ENCODE measurements around the gene FOXA2. TPM values are rescaled to one million over a fixed set of nuclear protein-coding genes. Genes with fewer than 3 reads are reported as not detected.
A peak's percentile ranks its signal among the peaks of the same experiment; 100 is the strongest.

Gene FOXA2
- total and polyA plus RNA-seq, 2 of the 13 experiments (the other 11 are each of a cell fraction or from before 2014, with no cell fraction given): 8.8 to 12.2 TPM

DNA sequence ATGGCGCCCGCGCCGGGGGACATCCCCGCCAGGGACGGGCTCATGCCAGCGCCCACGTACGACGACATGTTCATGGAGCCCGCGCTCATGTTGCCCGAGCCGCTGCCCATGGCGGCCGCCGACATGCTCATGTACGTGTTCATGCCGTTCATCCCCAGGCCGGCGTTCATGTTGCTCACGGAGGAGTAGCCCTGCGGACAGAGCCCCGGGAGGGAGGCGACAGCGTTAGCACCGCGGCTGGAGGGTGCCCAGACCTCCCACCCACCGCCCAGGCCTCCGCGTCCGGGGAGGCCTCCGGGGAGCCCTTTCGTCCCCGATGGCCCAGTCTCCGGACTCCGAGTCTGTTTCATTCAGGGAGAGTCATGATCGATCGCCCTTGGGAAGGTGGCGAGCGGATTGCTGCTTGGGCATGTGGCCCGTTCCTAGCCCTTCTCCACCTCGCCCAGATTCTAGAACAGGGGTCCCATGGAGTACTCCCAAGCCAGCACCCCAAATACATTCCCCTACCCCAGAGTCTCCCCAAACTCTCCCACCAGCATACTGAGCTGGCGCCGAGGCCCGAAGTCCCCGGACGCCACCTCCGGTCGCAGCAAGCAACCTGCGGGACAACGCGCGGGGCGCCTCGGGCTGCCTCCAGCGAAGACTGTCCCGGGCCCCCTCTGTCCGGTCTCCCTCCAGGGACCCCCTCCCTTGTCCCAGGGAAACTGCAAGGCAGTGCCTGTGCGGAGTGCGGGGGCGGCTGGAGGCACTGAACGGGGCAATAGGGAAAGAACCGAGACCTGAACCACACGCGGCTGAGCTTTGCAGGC lies 1.2 kb downstream of the FOXA2 start (continued):
- TF ChIP-seq, protein P1, sequence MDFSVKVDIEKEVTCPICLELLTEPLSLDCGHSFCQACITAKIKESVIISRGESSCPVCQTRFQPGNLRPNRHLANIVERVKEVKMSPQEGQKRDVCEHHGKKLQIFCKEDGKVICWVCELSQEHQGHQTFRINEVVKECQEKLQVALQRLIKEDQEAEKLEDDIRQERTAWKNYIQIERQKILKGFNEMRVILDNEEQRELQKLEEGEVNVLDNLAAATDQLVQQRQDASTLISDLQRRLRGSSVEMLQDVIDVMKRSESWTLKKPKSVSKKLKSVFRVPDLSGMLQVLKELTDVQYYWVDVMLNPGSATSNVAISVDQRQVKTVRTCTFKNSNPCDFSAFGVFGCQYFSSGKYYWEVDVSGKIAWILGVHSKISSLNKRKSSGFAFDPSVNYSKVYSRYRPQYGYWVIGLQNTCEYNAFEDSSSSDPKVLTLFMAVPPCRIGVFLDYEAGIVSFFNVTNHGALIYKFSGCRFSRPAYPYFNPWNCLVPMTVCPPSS (IDR thresholded peaks at IDR 0.05): no peak
- no peak for TF ChIP-seq DNMT3B (CRISPR knock-in tag; conservative IDR thresholded peaks at IDR 0.05)
- no peak for TF ChIP-seq PPARG (CRISPR knock-in tag; conservative IDR thresholded peaks at IDR 0.05)
- peak; percentile 77 for TF ChIP-seq ZNF558 (CRISPR knock-in tag; IDR thresholded peaks at IDR 0.05; ENCODE audit: borderline replicate concordance)
- TF ChIP-seq, protein P2, sequence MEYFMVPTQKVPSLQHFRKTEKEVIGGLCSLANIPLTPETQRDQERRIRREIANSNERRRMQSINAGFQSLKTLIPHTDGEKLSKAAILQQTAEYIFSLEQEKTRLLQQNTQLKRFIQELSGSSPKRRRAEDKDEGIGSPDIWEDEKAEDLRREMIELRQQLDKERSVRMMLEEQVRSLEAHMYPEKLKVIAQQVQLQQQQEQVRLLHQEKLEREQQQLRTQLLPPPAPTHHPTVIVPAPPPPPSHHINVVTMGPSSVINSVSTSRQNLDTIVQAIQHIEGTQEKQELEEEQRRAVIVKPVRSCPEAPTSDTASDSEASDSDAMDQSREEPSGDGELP (IDR thresholded peaks at IDR 0.05; ENCODE audit: borderline replicate concordance, low read depth): no peak
- TF ChIP-seq ZFP62 (CRISPR knock-in tag; IDR thresholded peaks at IDR 0.05): no peak
- TF ChIP-seq ZNF468 (CRISPR knock-in tag; IDR thresholded peaks at IDR 0.05): no peak
- TF ChIP-seq AGO2 (optimal IDR thresholded peaks at IDR 0.05; ENCODE audit: low read depth, low read length): peak; percentile 97
- TF ChIP-seq NFE2 (CRISPR knock-in tag; IDR thresholded peaks at IDR 0.05): no peak
- TF ChIP-seq KDM2A (CRISPR knock-in tag; IDR thresholded peaks at IDR 0.05; ENCODE audit: borderline replicate concordance, low read depth): peak; percentile 83
- TF ChIP-seq NR2F6 (IDR thresholded peaks at IDR 0.05): no peak
- TF ChIP-seq NR2F6 (CRISPR knock-in tag; IDR thresholded peaks at IDR 0.05): no peak; the same call in 1 of the 2 replicates
- TF ChIP-seq RORA (CRISPR knock-in tag; IDR thresholded peaks at IDR 0.05): no peak
- TF ChIP-seq, protein P3, sequence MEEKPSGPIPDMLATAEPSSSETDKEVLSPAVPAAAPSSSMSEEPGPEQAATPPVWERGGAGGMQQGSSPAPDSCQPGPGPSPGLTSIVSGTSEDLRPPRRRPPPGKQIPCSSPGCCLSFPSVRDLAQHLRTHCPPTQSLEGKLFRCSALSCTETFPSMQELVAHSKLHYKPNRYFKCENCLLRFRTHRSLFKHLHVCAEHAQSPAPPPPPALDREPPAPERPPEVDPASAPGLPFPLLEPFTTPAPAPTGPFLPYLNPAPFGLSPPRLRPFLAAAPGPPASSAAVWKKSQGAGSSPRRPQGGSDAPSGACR (CRISPR knock-in tag; IDR thresholded peaks at IDR 0.05): peak; percentile 75; the same call in 1 of the 2 replicates
- peak; percentile 39; the same call in 1 of the 2 replicates for TF ChIP-seq ZNF777 (CRISPR knock-in tag; IDR thresholded peaks at IDR 0.05)
- TF ChIP-seq, protein P4, sequence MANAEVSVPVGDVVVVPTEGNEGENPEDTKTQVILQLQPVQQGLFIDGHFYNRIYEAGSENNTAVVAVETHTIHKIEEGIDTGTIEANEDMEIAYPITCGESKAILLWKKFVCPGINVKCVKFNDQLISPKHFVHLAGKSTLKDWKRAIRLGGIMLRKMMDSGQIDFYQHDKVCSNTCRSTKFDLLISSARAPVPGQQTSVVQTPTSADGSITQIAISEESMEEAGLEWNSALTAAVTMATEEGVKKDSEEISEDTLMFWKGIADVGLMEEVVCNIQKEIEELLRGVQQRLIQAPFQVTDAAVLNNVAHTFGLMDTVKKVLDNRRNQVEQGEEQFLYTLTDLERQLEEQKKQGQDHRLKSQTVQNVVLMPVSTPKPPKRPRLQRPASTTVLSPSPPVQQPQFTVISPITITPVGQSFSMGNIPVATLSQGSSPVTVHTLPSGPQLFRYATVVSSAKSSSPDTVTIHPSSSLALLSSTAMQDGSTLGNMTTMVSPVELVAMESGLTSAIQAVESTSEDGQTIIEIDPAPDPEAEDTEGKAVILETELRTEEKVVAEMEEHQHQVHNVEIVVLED (CRISPR knock-in tag; IDR thresholded peaks at IDR 0.05; ENCODE audit: borderline replicate concordance): no peak
- no peak for TF ChIP-seq CREB1 (IDR thresholded peaks at IDR 0.05)
- no peak for TF ChIP-seq CREB1 (CRISPR knock-in tag; IDR thresholded peaks at IDR 0.05)
- TF ChIP-seq ZNF20 (CRISPR knock-in tag; IDR thresholded peaks at IDR 0.05): no peak
- TF ChIP-seq CENPX (CRISPR knock-in tag; IDR thresholded peaks at IDR 0.05): no peak
- no peak for TF ChIP-seq SOX13 (IDR thresholded peaks at IDR 0.05)
- peak in 1 of 2 experiments; percentile 5; a peak in 1 of 4 replicates for TF ChIP-seq SOX13 (CRISPR knock-in tag; conservative IDR thresholded peaks at IDR 0.05 in 1 of 2, IDR thresholded peaks at IDR 0.05 in 1 of 2)
- TF ChIP-seq, protein P5, sequence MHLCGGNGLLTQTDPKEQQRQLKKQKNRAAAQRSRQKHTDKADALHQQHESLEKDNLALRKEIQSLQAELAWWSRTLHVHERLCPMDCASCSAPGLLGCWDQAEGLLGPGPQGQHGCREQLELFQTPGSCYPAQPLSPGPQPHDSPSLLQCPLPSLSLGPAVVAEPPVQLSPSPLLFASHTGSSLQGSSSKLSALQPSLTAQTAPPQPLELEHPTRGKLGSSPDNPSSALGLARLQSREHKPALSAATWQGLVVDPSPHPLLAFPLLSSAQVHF (CRISPR knock-in tag; IDR thresholded peaks at IDR 0.05): peak; percentile 74; the same call in 1 of the 2 replicates
- no peak; a peak in 1 of 4 replicates for TF ChIP-seq KLF16 (CRISPR knock-in tag; IDR thresholded peaks at IDR 0.05)
- peak; percentile 23; the same call in 1 of the 2 replicates for TF ChIP-seq ZNF768 (CRISPR knock-in tag; IDR thresholded peaks at IDR 0.05)
- TF ChIP-seq SNRNP70 (IDR thresholded peaks at IDR 0.05; ENCODE audit: low read depth, low read length): no peak
- TF ChIP-seq ZNF207 (IDR thresholded peaks at IDR 0.05; ENCODE audit: borderline replicate concordance): no peak
